ENCODE results near the gene JUND. TPM values are rescaled to one million over a fixed set of nuclear protein-coding genes. Genes with fewer than 3 reads are reported as not detected.

The JUND gene
- total and polyA plus RNA-seq, 2 donors from 2014 or later: 117 to 181 TPM

- Histone ChIP-seq H3K4me3 (ENCODE audit: low read length in 3 of 3) (no peak overlapping the region), H3K27ac (ENCODE audit: low read depth in 2 of 2, low read length in 2 of 2) (no peak overlapping the region), H3K36me3 (ENCODE audit: control insufficient read depth in 2 of 3, insufficient read depth in 3 of 3, low read length in 3 of 3) (no peaks in the 10 kb centered on the region), H3K27me3 (ENCODE audit: control insufficient read depth, insufficient read depth, low read length) (no peaks in the 10 kb centered on the region), H3K9ac (ENCODE audit: low read length in 3 of 3) (no peak overlapping the region), H3K4me1 (ENCODE audit: control insufficient read depth in 2 of 3, insufficient read depth in 2 of 3, low read depth in 1 of 3, low read length in 3 of 3) (no peaks in the 10 kb centered on the region), H3K9me3 (ENCODE audit: control insufficient read depth in 2 of 3, insufficient read depth in 1 of 3, low read length in 3 of 3) (peaks cover 0 to 3% (median 0%) of the 10 kb centered on the region in 3 donors)
- no peak for FAIRE-seq
- no peak for TF ChIP-seq CTCF (IDR thresholded peaks at IDR 0.05; ENCODE audit: borderline replicate concordance, extremely low read depth, insufficient read depth)
- intact Hi-C loops (cut with DNase I): no loop called here
- DNase-seq: no peak
Observed at GRCh38 chr19:18234194-18234593, 47.2 kb downstream of the JUND start.

GRCh38 chr19:18233224-18233825 is 48.1 kb downstream of the JUND start:
- H3K27me3 ChIP-seq (ENCODE audit: control insufficient read depth, insufficient read depth, low read length): no peaks in the 10 kb centered on the region
- H3K27ac ChIP-seq (ENCODE audit: low read depth in 2 of 2, low read length in 2 of 2): no peak overlapping the region
- no peak for FAIRE-seq
- no peaks in the 10 kb centered on the region for H3K36me3 ChIP-seq (ENCODE audit: control insufficient read depth in 2 of 3, insufficient read depth in 3 of 3, low read length in 3 of 3)
- no peak overlapping the region for H3K9ac ChIP-seq (ENCODE audit: low read length in 3 of 3)
- peaks cover 0 to 3% (median 0%) of the 10 kb centered on the region in 3 donors for H3K9me3 ChIP-seq (ENCODE audit: control insufficient read depth in 2 of 3, insufficient read depth in 1 of 3, low read length in 3 of 3)
- no peak for TF ChIP-seq CTCF (IDR thresholded peaks at IDR 0.05; ENCODE audit: borderline replicate concordance, extremely low read depth, insufficient read depth)
- intact Hi-C loops (cut with DNase I): no loop called here
- H3K4me3 ChIP-seq (ENCODE audit: low read length in 3 of 3): no peak overlapping the region
- peak in 3 of 5 donors; percentile 86 to 89 (median 86) for DNase-seq
- H3K4me1 ChIP-seq (ENCODE audit: control insufficient read depth in 2 of 3, insufficient read depth in 2 of 3, low read depth in 1 of 3, low read length in 3 of 3): no peaks in the 10 kb centered on the region

GRCh38 chr19:18232540-18233223 is 48.7 kb downstream of the JUND start:
- FAIRE-seq (no peak), DNase-seq (peak in 4 of 5 donors; percentile 55 to 80 (median 69))
- H3K27ac ChIP-seq (ENCODE audit: low read depth in 2 of 2, low read length in 2 of 2): no peak overlapping the region
- no peak for TF ChIP-seq CTCF (IDR thresholded peaks at IDR 0.05; ENCODE audit: borderline replicate concordance, extremely low read depth, insufficient read depth)
- H3K9me3 ChIP-seq (ENCODE audit: control insufficient read depth in 2 of 3, insufficient read depth in 1 of 3, low read length in 3 of 3): peaks cover 0 to 3% (median 0%) of the 10 kb centered on the region in 3 donors
- no peaks in the 10 kb centered on the region for H3K4me1 ChIP-seq (ENCODE audit: control insufficient read depth in 2 of 3, insufficient read depth in 2 of 3, low read depth in 1 of 3, low read length in 3 of 3)
- H3K27me3 ChIP-seq (ENCODE audit: control insufficient read depth, insufficient read depth, low read length): no peaks in the 10 kb centered on the region
- intact Hi-C loops (cut with DNase I): no loop called here
- H3K9ac ChIP-seq (ENCODE audit: low read length in 3 of 3): no peak overlapping the region
- H3K4me3 ChIP-seq (ENCODE audit: low read length in 3 of 3): no peak overlapping the region
- no peaks in the 10 kb centered on the region for H3K36me3 ChIP-seq (ENCODE audit: control insufficient read depth in 2 of 3, insufficient read depth in 3 of 3, low read length in 3 of 3)
